IMR-90 (cell line): ENCODE data around the gene SNTG2. TPM values are rescaled to one million over a fixed set of nuclear protein-coding genes. Genes with fewer than 3 reads are reported as not detected.

Experiments
- ATAC-seq: fragments of 200-7000 bp; cut with Tn5 transposase; 2 replicates; pipeline ENCODE4 v1.9.1; 2020; ENCODE audit warnings: low read depth, mild to moderate bottlenecking, moderate library complexity
- BruUV-seq: library from RNA; stranded (reverse); fragments of 400-500 nt; replicated peaks from 2 replicates; lab custom pipeline; 2021; lab: Mats Ljungman, UMichigan
- CTCF ChIA-PET: fragments of 300-600 bp; formaldehyde crosslinking; extraction: SDS; loops from one replicate; lab custom pipeline; 2021; ENCODE audit warnings: antibody characterized with exemption; lab: Yijun Ruan, JAX
- POLR2A ChIA-PET: fragments of 300-600 bp; sonication (Branson Sonifier 250); formaldehyde crosslinking; loops from one replicate; lab custom pipeline; 2022; ENCODE audit warnings: antibody characterized with exemption; ENCODE audit not compliant: unreplicated experiment; lab: Charles Lee
- DNase-seq: peaks from one replicate; pipeline ENCODE4 v3.0.0; 2013
- H2AFZ ChIP-seq: replicated peaks from 2 replicates; pipeline ENCODE3; 2013; ENCODE audit warnings: low read length, mild to moderate bottlenecking; ENCODE audit not compliant: poor library complexity
- H2AK5ac ChIP-seq: 2 replicates; pipeline ENCODE4 v1.6.1; 2013; ENCODE audit warnings: low read depth, low read length, inconsistent platforms
- H2AK9ac ChIP-seq: replicated peaks from 2 replicates; pipeline ENCODE3; 2013; ENCODE audit warnings: mild to moderate bottlenecking, low read depth, low read length, moderate library complexity; ENCODE audit not compliant: poor library complexity
- H2BK120ac ChIP-seq: 2 replicates; pipeline ENCODE4 v1.6.1; 2013; ENCODE audit warnings: low read depth, low read length, inconsistent platforms
- H2BK15ac ChIP-seq: 3 replicates; pipeline ENCODE4 v1.6.1; 2013; ENCODE audit warnings: low read depth, low read length, inconsistent platforms
- H2BK20ac ChIP-seq: 2 replicates; pipeline ENCODE4 v1.6.1; 2013; ENCODE audit warnings: low read depth, mild to moderate bottlenecking, inconsistent platforms, low read length, moderate library complexity
- H2BK5ac ChIP-seq: 2 replicates; pipeline ENCODE4 v1.6.1; 2013; ENCODE audit warnings: mild to moderate bottlenecking, low read depth, low read length, inconsistent platforms; ENCODE audit not compliant: poor library complexity, severe bottlenecking
- H3K14ac ChIP-seq: replicated peaks from 2 replicates; pipeline ENCODE4 v1.6.1; 2013; ENCODE audit warnings: low read depth, low read length, inconsistent platforms
- H3K18ac ChIP-seq: 2 replicates; pipeline ENCODE4 v1.6.1; 2013; ENCODE audit warnings: low read depth, low read length, control low read depth
- H3K23ac ChIP-seq: 2 replicates; pipeline ENCODE4 v1.6.1; 2013; ENCODE audit warnings: low read depth, low read length, inconsistent platforms
- H3K27ac ChIP-seq: 2 replicates; pipeline ENCODE4 v1.5.1; 2013; ENCODE audit warnings: mild to moderate bottlenecking, control low read depth, low read length; ENCODE audit not compliant: insufficient read depth
- H3K27me3 ChIP-seq: 2 replicates; pipeline ENCODE4 v1.6.1; 2013; ENCODE audit warnings: low read length; ENCODE audit not compliant: control insufficient read depth, insufficient read depth
- H3K36me3 ChIP-seq: 2 replicates; pipeline ENCODE4 v1.6.1; 2013; ENCODE audit warnings: low read length, mixed read lengths; ENCODE audit not compliant: control insufficient read depth, insufficient read depth
- H3K4ac ChIP-seq: 2 replicates; pipeline ENCODE4 v1.6.1; 2013; ENCODE audit warnings: low read depth, low read length, inconsistent platforms
- H3K4me1 ChIP-seq: 2 replicates; pipeline ENCODE4 v1.6.1; 2013; ENCODE audit warnings: low read length, mixed read lengths; ENCODE audit not compliant: control insufficient read depth, insufficient read depth
- H3K4me2 ChIP-seq: 2 replicates; pipeline ENCODE4 v1.6.1; 2013; ENCODE audit warnings: low read depth, mild to moderate bottlenecking, control low read depth, low read length, moderate library complexity
- H3K4me3 ChIP-seq: 2 replicates; pipeline ENCODE4 v1.5.1; 2013; ENCODE audit warnings: low read depth, mild to moderate bottlenecking, control low read depth, low read length, moderate library complexity; ENCODE audit not compliant: insufficient read depth
- H3K56ac ChIP-seq: 2 replicates; pipeline ENCODE4 v1.6.1; 2013; ENCODE audit warnings: low read length, inconsistent platforms; ENCODE audit not compliant: insufficient read depth; ENCODE audit errors: extremely low read depth
- H3K79me1 ChIP-seq, 2 experiments: 2 replicates each; pipeline ENCODE4 v1.6.1; 2013; ENCODE audit warnings: low read length in 2 of 2, inconsistent platforms in 1 of 2, low read depth in 1 of 2
- H3K9ac ChIP-seq: 2 replicates; pipeline ENCODE4 v1.6.1; 2013; ENCODE audit warnings: low read depth, low read length, control low read depth
- H3K9me1 ChIP-seq: 2 replicates; pipeline ENCODE4 v1.6.1; 2013; ENCODE audit warnings: low read length, inconsistent platforms; ENCODE audit not compliant: insufficient read depth
- H3K9me3 ChIP-seq: 2 replicates; pipeline ENCODE4 v1.6.1; 2013; ENCODE audit warnings: low read length; ENCODE audit not compliant: control insufficient read depth, insufficient read depth
- H4K20me1 ChIP-seq: 2 replicates; pipeline ENCODE4 v1.6.1; 2013; ENCODE audit warnings: low read length, inconsistent platforms; ENCODE audit not compliant: insufficient read depth
- H4K5ac ChIP-seq: 2 replicates; pipeline ENCODE4 v1.6.1; 2013; ENCODE audit warnings: mild to moderate bottlenecking, low read depth, low read length, control low read depth
- H4K8ac ChIP-seq, 2 experiments: 2 replicates each; pipeline ENCODE4 v1.6.1; 2013; ENCODE audit warnings: low read depth in 2 of 2, low read length in 2 of 2, control low read depth in 1 of 2, inconsistent platforms in 1 of 2
- H4K91ac ChIP-seq: 2 replicates; pipeline ENCODE4 v1.6.1; 2013; ENCODE audit warnings: low read depth, low read length, inconsistent platforms; ENCODE audit not compliant: insufficient read depth
- BHLHE40 ChIP-seq: fragments of 150-350 bp; IDR thresholded peaks from 2 replicates; pipeline ENCODE4 v1.6.1; 2016; ENCODE audit warnings: mild to moderate bottlenecking, low read depth, low read length
- CEBPB ChIP-seq: IDR thresholded peaks from 2 replicates; pipeline ENCODE4 v1.6.1; 2012; ENCODE audit warnings: low read depth, low read length, improper control_type of control experiment
- CHD1 ChIP-seq: IDR thresholded peaks from 2 replicates; pipeline ENCODE4 v1.6.1; 2012; ENCODE audit warnings: low read depth, low read length, improper control_type of control experiment
- FOS ChIP-seq: fragments of 150-350 bp; IDR thresholded peaks from 2 replicates; pipeline ENCODE4 v1.6.1; 2016; ENCODE audit warnings: low read depth, low read length
- MAFK ChIP-seq: IDR thresholded peaks from 2 replicates; pipeline ENCODE4 v1.6.1; 2012; ENCODE audit warnings: low read depth, low read length, improper control_type of control experiment
- MAZ ChIP-seq: IDR thresholded peaks from 2 replicates; pipeline ENCODE4 v1.6.1; 2012; ENCODE audit warnings: low read depth, mild to moderate bottlenecking, low read length, improper control_type of control experiment, moderate library complexity, borderline replicate concordance
- MXI1 ChIP-seq: IDR thresholded peaks from 2 replicates; pipeline ENCODE4 v1.6.1; 2012; ENCODE audit warnings: low read depth, mild to moderate bottlenecking, low read length, moderate library complexity, borderline replicate concordance
- NFE2L2 ChIP-seq: fragments of 150-350 bp; IDR thresholded peaks from 2 replicates; pipeline ENCODE4 v1.6.1; 2016; ENCODE audit warnings: low read depth, mild to moderate bottlenecking, low read length
- POLR2A ChIP-seq: IDR thresholded peaks from 2 replicates; pipeline ENCODE4 v1.6.1; 2012; ENCODE audit warnings: mild to moderate bottlenecking, low read depth, low read length
- RAD21 ChIP-seq: IDR thresholded peaks from 2 replicates; pipeline ENCODE4 v1.6.1; 2012; ENCODE audit warnings: low read length, improper control_type of control experiment
- RCOR1 ChIP-seq: IDR thresholded peaks from 2 replicates; pipeline ENCODE4 v1.6.1; 2012; ENCODE audit warnings: mild to moderate bottlenecking, low read length, improper control_type of control experiment; ENCODE audit not compliant: insufficient replicate concordance
- RFX5 ChIP-seq: IDR thresholded peaks from 2 replicates; pipeline ENCODE4 v1.8.0; 2012; ENCODE audit warnings: low read depth, mild to moderate bottlenecking, low read length, moderate library complexity
- SMC3 ChIP-seq: fragments of 150-350 bp; IDR thresholded peaks from 2 replicates; pipeline ENCODE4 v1.6.1; 2016; ENCODE audit warnings: low read depth, mild to moderate bottlenecking, antibody characterized with exemption, low read length, moderate library complexity
- WGBS, 2 experiments: methylation state at CpG; one replicate each; pipeline versions ENCODE4 v1.1.5 to v1.1.7; 2013; ENCODE audit warnings: missing lambda C conversion rate in 2 of 2; ENCODE audit not compliant: insufficient read length in 1 of 2; ENCODE audit errors: extremely low coverage in 2 of 2; 5-methylcytosine and 5-hydroxymethylcytosine counted together
- dilution Hi-C: fragments of 300-500 bp; cut with HindIII; formaldehyde crosslinking; loops from one replicate; pipeline ENCODE4 v1.14.3; 2018; ENCODE audit warnings: low sequenced_read_pairs; ENCODE audit not compliant: unreplicated experiment
- in situ Hi-C: fragments of 300-500 bp; cut with MboI; formaldehyde crosslinking; loops from 3 replicates; pipeline ENCODE4 v1.14.3; 2019; ENCODE audit warnings: low sequenced_read_pairs, inconsistent platforms, mixed read lengths
- intact Hi-C: fragments of 100-400 bp; cut with micrococcal nuclease; formaldehyde crosslinking; loops from 2 replicates; pipeline ENCODE4 v1.10.0; 2022
- polyA plus RNA-seq, 3 experiments: library from polyadenylated mRNA; depleted of rRNA; stranded (reverse); fragments of >200 nt; gene quantifications; 2 replicates each; pipeline ENCODE4 v1.2.3, GENCODE V29; 2012; ENCODE audit warnings: low replicate concordance in 1 of 3
- total RNA-seq: library from RNA; depleted of rRNA; stranded (reverse); fragments of >200 nt; gene quantifications from 2 replicates; pipeline ENCODE4 v1.2.3, GENCODE V29; 2012
- TF ChIP-seq, protein P1 (sequence below): fragments of 150-350 bp; IDR thresholded peaks from 2 replicates; pipeline ENCODE4 v1.6.1; 2017; ENCODE audit warnings: mild to moderate bottlenecking, antibody characterized with exemption, low read length, low read depth
- TF ChIP-seq, protein P2 (sequence below): fragments of 150-350 bp; IDR thresholded peaks from 2 replicates; pipeline ENCODE4 v1.6.1; 2016; ENCODE audit warnings: low read depth, mild to moderate bottlenecking, low read length, moderate library complexity, borderline replicate concordance
- TF ChIP-seq, protein P3 (sequence below): conservative IDR thresholded peaks from 2 replicates; pipeline ENCODE4 v1.5.1; 2012; ENCODE audit warnings: mild to moderate bottlenecking, low read depth, low read length, improper control_type of control experiment

Gene SNTG2
- total and polyA plus RNA-seq, 2 of the 4 experiments (the other 2 are of a cell fraction) = under 0.01 to 0.17 TPM

DNA sequence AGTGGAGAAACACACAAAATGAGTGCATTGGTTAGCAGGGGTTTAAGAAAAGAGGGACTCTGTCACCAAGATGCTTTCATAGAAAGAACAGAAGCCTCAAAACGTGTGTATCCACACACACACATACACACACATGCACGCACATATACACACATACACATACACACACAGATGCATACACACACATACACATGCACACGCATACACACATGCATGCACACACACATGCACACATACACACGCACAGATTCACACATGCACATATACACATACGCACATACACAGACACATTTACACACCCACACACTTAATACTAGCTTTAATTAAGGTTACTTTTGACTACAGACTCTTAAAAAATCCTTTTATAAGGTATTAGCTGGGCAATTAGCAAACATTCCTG, 378.0 kb downstream of the SNTG2 start:
- Histone ChIP-seq H3K36me3 (no peaks in the 10 kb centered on the region), H3K79me1 (no peaks in the 10 kb centered on the region)

More for the DNA sequence above, 378.0 kb downstream of the SNTG2 start:
- ChIA-PET POLR2A (no interaction called here), CTCF (no interaction called here)
- Histone ChIP-seq H2BK120ac (no peak overlapping the region), H3K14ac (no peak overlapping the region), H3K9me1 (no peaks in the 10 kb centered on the region), H4K20me1 (no peaks in the 10 kb centered on the region), H4K5ac (no peak overlapping the region), H3K4ac (no peak overlapping the region), H2BK5ac (no peak overlapping the region), H4K91ac (no peak overlapping the region), H3K9me3 (peaks cover 2% of the 10 kb centered on the region; the same call in 1 of the 2 replicates), H2AFZ (no peak overlapping the region), H4K8ac (no peak overlapping the region), H3K18ac (no peak overlapping the region), H3K4me1 (no peaks in the 10 kb centered on the region), H2AK9ac (no peak overlapping the region), H3K27me3 (no peaks in the 10 kb centered on the region), H3K56ac (no peak overlapping the region), H3K27ac (no peak overlapping the region), H3K4me2 (no peak overlapping the region), H3K4me3 (no peak overlapping the region), H3K9ac (no peak overlapping the region), H2AK5ac (no peak overlapping the region), H2BK20ac (no peak overlapping the region), H3K23ac (no peak overlapping the region), H2BK15ac (no peak overlapping the region)
- DNase-seq (no peak), ATAC-seq (no peak)
- BruUV-seq = no TSS peak
- 53% methylated on average over 3 of the region's 5 CpGs; no CpG with 5 or more reads in 1 of the 2 experiments for WGBS, 2 experiments
- intact Hi-C loops = no loop called here
- in situ Hi-C loops = no loop called here
- TF ChIP-seq POLR2A = no peak
- TF ChIP-seq RCOR1 = no peak
- TF ChIP-seq, protein P1, sequence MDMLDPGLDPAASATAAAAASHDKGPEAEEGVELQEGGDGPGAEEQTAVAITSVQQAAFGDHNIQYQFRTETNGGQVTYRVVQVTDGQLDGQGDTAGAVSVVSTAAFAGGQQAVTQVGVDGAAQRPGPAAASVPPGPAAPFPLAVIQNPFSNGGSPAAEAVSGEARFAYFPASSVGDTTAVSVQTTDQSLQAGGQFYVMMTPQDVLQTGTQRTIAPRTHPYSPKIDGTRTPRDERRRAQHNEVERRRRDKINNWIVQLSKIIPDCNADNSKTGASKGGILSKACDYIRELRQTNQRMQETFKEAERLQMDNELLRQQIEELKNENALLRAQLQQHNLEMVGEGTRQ = no peak
- TF ChIP-seq, protein P2, sequence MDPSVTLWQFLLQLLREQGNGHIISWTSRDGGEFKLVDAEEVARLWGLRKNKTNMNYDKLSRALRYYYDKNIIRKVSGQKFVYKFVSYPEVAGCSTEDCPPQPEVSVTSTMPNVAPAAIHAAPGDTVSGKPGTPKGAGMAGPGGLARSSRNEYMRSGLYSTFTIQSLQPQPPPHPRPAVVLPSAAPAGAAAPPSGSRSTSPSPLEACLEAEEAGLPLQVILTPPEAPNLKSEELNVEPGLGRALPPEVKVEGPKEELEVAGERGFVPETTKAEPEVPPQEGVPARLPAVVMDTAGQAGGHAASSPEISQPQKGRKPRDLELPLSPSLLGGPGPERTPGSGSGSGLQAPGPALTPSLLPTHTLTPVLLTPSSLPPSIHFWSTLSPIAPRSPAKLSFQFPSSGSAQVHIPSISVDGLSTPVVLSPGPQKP = no peak
- TF ChIP-seq NFE2L2 = no peak
- no peak for TF ChIP-seq RAD21
- no peak for TF ChIP-seq CEBPB
- no peak for TF ChIP-seq RFX5
- no peak for TF ChIP-seq BHLHE40
- no peak for TF ChIP-seq MXI1
- no peak for TF ChIP-seq MAZ
- TF ChIP-seq FOS = no peak
- TF ChIP-seq SMC3 = no peak
- TF ChIP-seq CHD1 = no peak
- TF ChIP-seq, protein P3, sequence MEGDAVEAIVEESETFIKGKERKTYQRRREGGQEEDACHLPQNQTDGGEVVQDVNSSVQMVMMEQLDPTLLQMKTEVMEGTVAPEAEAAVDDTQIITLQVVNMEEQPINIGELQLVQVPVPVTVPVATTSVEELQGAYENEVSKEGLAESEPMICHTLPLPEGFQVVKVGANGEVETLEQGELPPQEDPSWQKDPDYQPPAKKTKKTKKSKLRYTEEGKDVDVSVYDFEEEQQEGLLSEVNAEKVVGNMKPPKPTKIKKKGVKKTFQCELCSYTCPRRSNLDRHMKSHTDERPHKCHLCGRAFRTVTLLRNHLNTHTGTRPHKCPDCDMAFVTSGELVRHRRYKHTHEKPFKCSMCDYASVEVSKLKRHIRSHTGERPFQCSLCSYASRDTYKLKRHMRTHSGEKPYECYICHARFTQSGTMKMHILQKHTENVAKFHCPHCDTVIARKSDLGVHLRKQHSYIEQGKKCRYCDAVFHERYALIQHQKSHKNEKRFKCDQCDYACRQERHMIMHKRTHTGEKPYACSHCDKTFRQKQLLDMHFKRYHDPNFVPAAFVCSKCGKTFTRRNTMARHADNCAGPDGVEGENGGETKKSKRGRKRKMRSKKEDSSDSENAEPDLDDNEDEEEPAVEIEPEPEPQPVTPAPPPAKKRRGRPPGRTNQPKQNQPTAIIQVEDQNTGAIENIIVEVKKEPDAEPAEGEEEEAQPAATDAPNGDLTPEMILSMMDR = no peak
- TF ChIP-seq MAFK = no peak
- dilution Hi-C loops = no loop called here
